SJSA1 (cell line): ENCODE results near the gene RAB5IF. TPM values are rescaled to one million over a fixed set of nuclear protein-coding genes. Genes with fewer than 3 reads are reported as not detected.
A peak's percentile ranks its signal among the peaks of the same experiment; 100 is the strongest.
"Not testable (repeated sequence)": the region's sequence is repeated elsewhere in the genome, so short reads cannot be mapped to it uniquely, and the experiment has no call there.

Experiments used
- DNase-seq, 2 experiments: peaks; one replicate each; pipeline ENCODE4 v3.0.0-alpha.2; 2015 to 2020; ENCODE audit warnings: low spot score in 2 of 2, low read depth in 1 of 2
- H3K27ac ChIP-seq: fragments of 250-450 bp; sonication (Bioruptor Pico); 2 replicates; pipeline ENCODE4 v1.5.1; 2020; ENCODE audit warnings: mild to moderate bottlenecking, moderate library complexity
- H3K27me3 ChIP-seq: fragments of 250-450 bp; sonication (Bioruptor Pico); replicated peaks from 2 replicates; pipeline ENCODE4 v1.5.1; 2020; ENCODE audit warnings: mild to moderate bottlenecking, moderate library complexity
- H3K36me3 ChIP-seq: fragments of 250-450 bp; sonication (Bioruptor Pico); 2 replicates; pipeline ENCODE4 v1.5.1; 2020; ENCODE audit warnings: mild to moderate bottlenecking
- H3K4me1 ChIP-seq: fragments of 250-450 bp; sonication (Bioruptor Pico); replicated peaks from 2 replicates; pipeline ENCODE4 v1.6.1; 2021; ENCODE audit warnings: mild to moderate bottlenecking
- H3K4me3 ChIP-seq: fragments of 250-450 bp; sonication (Bioruptor Pico); 2 replicates; pipeline ENCODE4 v1.5.1; 2020; ENCODE audit warnings: mild to moderate bottlenecking
- H3K9me3 ChIP-seq: fragments of 250-450 bp; sonication (Bioruptor Pico); replicated peaks from 2 replicates; pipeline ENCODE4 v1.5.1; 2020; ENCODE audit warnings: mild to moderate bottlenecking
- total RNA-seq: library from RNA; depleted of rRNA; stranded (reverse); fragments of >200 nt; shearing (Covaris generic); gene quantifications from 2 replicates; pipeline ENCODE4 v1.2.3, GENCODE V29; 2014

Gene RAB5IF
- total RNA-seq, 1 experiment from 2014 or later, result 154 TPM

GRCh38 chr20:36599912-36600345 is 5.7 kb upstream of the RAB5IF start:
- DNase-seq, result no peak
- no peaks in the 10 kb centered on the region for H3K9me3 ChIP-seq
- H3K4me3 ChIP-seq, result no peak overlapping the region
- H3K27ac ChIP-seq, result no peak overlapping the region
- peaks cover 11% of the 10 kb centered on the region for H3K4me1 ChIP-seq
- no peaks in the 10 kb centered on the region for H3K36me3 ChIP-seq
- H3K27me3 ChIP-seq, result no peaks in the 10 kb centered on the region

DNA sequence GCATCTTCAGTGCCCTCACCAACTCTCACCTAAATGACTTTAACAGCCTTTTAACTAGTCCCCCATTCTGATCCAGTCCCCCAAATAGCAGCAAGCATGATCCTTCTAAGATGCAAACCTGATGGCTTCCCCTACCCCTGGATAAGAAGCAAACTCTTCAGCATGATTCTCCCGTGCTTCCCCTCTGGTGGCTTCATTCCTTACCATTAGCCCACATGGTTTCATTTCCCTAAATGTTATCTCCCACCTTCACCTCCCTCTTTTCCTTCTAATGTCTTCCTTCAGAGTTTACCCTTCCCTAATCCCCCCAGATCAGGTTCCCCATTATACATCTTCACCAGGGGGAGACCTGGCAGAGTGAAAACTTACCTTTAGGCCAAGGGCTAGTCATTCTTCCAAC is 4.0 kb upstream of the RAB5IF start:
- Histone ChIP-seq H3K9me3 (no peaks in the 10 kb centered on the region), H3K4me1 (peaks cover 15% of the 10 kb centered on the region), H3K4me3 (no peak overlapping the region), H3K27me3 (no peaks in the 10 kb centered on the region), H3K27ac (no peak overlapping the region), H3K36me3 (peaks cover 7% of the 10 kb centered on the region)
- DNase-seq, result no peak

- Histone ChIP-seq H3K27me3 (no peaks in the 10 kb centered on the region), H3K9me3 (no peaks in the 10 kb centered on the region), H3K4me1 (peaks cover 13% of the 10 kb centered on the region), H3K36me3 (peaks cover 33% of the 10 kb centered on the region), H3K4me3 (peak overlapping the region; percentile 80), H3K27ac (peak overlapping the region; percentile 13; the same call in 1 of the 2 replicates)
- DNase-seq, result no peak
Observed at GRCh38 chr20:36604952-36605398, 604 bp upstream of the RAB5IF start.

- Histone ChIP-seq H3K36me3 (peaks cover 46% of the 10 kb centered on the region), H3K9me3 (no peaks in the 10 kb centered on the region), H3K27ac (no peak overlapping the region; the same call in 1 of the 2 replicates), H3K4me1 (peaks cover 13% of the 10 kb centered on the region), H3K4me3 (peak overlapping the region; percentile 80), H3K27me3 (no peaks in the 10 kb centered on the region)
- peak in 1 of 2 experiments; percentile 16 for DNase-seq
Observed at GRCh38 chr20:36606158-36607066, 833 bp downstream of the RAB5IF start.

GRCh38 chr20:36607586-36608387 is 2.2 kb downstream of the RAB5IF start:
- Histone ChIP-seq H3K27ac (no peak overlapping the region), H3K4me3 (no peak overlapping the region), H3K36me3 (peaks cover 59% of the 10 kb centered on the region), H3K4me1 (peaks cover 13% of the 10 kb centered on the region), H3K9me3 (no peaks in the 10 kb centered on the region), H3K27me3 (no peaks in the 10 kb centered on the region)
- DNase-seq, result no peak

GRCh38 chr20:36608388-36608728 is 2.8 kb downstream of the RAB5IF start:
- DNase-seq, H3K9me3 ChIP-seq, H3K4me3 ChIP-seq, H3K27ac ChIP-seq, H3K27me3 ChIP-seq: not testable (repeated sequence)
- peaks cover 13% of the 10 kb centered on the region for H3K4me1 ChIP-seq
- H3K36me3 ChIP-seq, result peaks cover 64% of the 10 kb centered on the region

DNA sequence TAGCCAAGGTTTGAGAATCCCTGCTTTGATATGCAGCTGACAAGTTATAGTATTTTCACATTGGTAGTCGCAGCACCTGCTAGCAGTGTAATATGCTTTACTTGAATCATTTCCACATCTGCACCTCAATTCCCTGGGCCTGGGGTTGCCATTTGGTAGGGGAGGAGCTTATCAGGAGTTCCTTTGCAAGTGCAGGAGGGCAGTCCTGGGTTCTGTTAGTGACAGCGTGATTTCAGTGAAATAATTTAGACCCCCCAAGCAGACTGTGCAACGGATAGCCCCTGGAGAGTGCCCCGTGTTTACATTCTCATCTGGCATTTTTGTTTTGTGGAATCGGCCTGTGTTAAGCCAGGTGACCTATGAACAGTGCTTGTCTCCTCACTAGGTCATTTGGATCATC is 6.0 kb downstream of the RAB5IF start:
- H3K9me3 ChIP-seq, result no peaks in the 10 kb centered on the region
- H3K27ac ChIP-seq, result no peak overlapping the region
- no peak overlapping the region for H3K4me3 ChIP-seq
- H3K27me3 ChIP-seq, result no peaks in the 10 kb centered on the region
- H3K36me3 ChIP-seq, result peaks cover 73% of the 10 kb centered on the region
- DNase-seq, result no peak
- H3K4me1 ChIP-seq, result 0 out of 2 replicates have a peak, but pooled peaks cover 6% of the 10 kb centered on the region

GRCh38 chr20:36613974-36614373 is 8.4 kb downstream of the RAB5IF start:
- no peaks in the 10 kb centered on the region for H3K27me3 ChIP-seq
- DNase-seq, result no peak
- H3K27ac ChIP-seq, result no peak overlapping the region
- no peaks in the 10 kb centered on the region for H3K9me3 ChIP-seq
- H3K36me3 ChIP-seq, result peaks cover 57% of the 10 kb centered on the region
- no peaks in the 10 kb centered on the region for H3K4me1 ChIP-seq
- no peak overlapping the region for H3K4me3 ChIP-seq

- Histone ChIP-seq H3K4me1 (no peaks in the 10 kb centered on the region), H3K4me3 (no peak overlapping the region), H3K27ac (no peak overlapping the region), H3K27me3 (no peaks in the 10 kb centered on the region), H3K9me3 (no peaks in the 10 kb centered on the region), H3K36me3 (peaks cover 47% of the 10 kb centered on the region)
- DNase-seq, result no peak
Observed at GRCh38 chr20:36614781-36615557, 9.4 kb downstream of the RAB5IF start.

- DNase-seq, result no peak
- no peak overlapping the region for H3K27ac ChIP-seq
- no peaks in the 10 kb centered on the region for H3K36me3 ChIP-seq
- H3K4me1 ChIP-seq, result no peaks in the 10 kb centered on the region
- no peaks in the 10 kb centered on the region for H3K27me3 ChIP-seq
- no peaks in the 10 kb centered on the region for H3K9me3 ChIP-seq
- H3K4me3 ChIP-seq, result no peak overlapping the region
Observed at GRCh38 chr20:36620917-36621316, 15.3 kb downstream of the RAB5IF start.

GRCh38 chr20:36623444-36623843 is 17.9 kb downstream of the RAB5IF start:
- no peak for DNase-seq
- no peaks in the 10 kb centered on the region for H3K9me3 ChIP-seq
- H3K36me3 ChIP-seq, result no peaks in the 10 kb centered on the region
- no peaks in the 10 kb centered on the region for H3K4me1 ChIP-seq
- no peak overlapping the region for H3K4me3 ChIP-seq
- no peak overlapping the region for H3K27ac ChIP-seq
- H3K27me3 ChIP-seq, result no peaks in the 10 kb centered on the region

GRCh38 chr20:36624068-36624943 is 18.7 kb downstream of the RAB5IF start:
- Histone ChIP-seq H3K4me3 (no peak overlapping the region), H3K27me3 (no peaks in the 10 kb centered on the region), H3K9me3 (no peaks in the 10 kb centered on the region), H3K27ac (no peak overlapping the region), H3K36me3 (no peaks in the 10 kb centered on the region), H3K4me1 (no peaks in the 10 kb centered on the region)
- DNase-seq, result no peak

GRCh38 chr20:36624944-36625324 is 19.4 kb downstream of the RAB5IF start:
- Histone ChIP-seq H3K4me3 (no peak overlapping the region), H3K36me3 (no peaks in the 10 kb centered on the region), H3K27ac (no peak overlapping the region), H3K4me1 (no peaks in the 10 kb centered on the region), H3K9me3 (no peaks in the 10 kb centered on the region), H3K27me3 (no peaks in the 10 kb centered on the region)
- no peak for DNase-seq
